GM21786 (cell line): Measurements from ENCODE around the gene SOCS7.

Experiments
- ATAC-seq: cut with Tn5 transposase; IDR thresholded peaks from one replicate; pipeline ENCODE4 v1.9.1; 2021; ENCODE audit not compliant: unreplicated experiment

The SOCS7 gene

GRCh38 chr17:38336838-38337237 is 14.8 kb upstream of the SOCS7 start:
- ATAC-seq: no peak

- no peak for ATAC-seq
These were observed 13.6 kb upstream of the SOCS7 start for GRCh38 chr17:38338053-38338452.

DNA sequence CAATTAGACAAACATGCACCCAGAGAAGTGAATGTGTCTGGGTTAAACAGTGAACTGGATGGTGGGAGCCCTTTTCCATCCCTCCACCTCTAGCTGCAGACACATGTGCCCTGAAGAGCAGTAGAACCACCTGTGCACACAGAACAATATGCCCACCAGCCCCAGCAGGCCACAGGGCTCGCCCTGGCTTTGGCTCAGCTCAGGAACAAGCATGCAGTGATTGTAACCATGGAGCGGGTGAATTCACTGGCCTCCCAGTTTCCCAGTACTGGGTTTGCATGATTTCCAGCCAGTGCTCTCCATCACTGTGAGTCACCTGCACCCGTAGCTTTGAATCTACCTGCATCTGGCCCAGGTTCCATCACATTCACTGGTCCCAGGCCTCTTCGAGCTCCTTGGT is 13.1 kb upstream of the SOCS7 start:
- no peak for ATAC-seq

- no peak for ATAC-seq
These were observed 11.8 kb upstream of the SOCS7 start for GRCh38 chr17:38339891-38340290.

- ATAC-seq: no peak
These were observed 10.5 kb upstream of the SOCS7 start for GRCh38 chr17:38341035-38341721.

- no peak for ATAC-seq
These were observed 8.6 kb upstream of the SOCS7 start for GRCh38 chr17:38342886-38343607.

DNA sequence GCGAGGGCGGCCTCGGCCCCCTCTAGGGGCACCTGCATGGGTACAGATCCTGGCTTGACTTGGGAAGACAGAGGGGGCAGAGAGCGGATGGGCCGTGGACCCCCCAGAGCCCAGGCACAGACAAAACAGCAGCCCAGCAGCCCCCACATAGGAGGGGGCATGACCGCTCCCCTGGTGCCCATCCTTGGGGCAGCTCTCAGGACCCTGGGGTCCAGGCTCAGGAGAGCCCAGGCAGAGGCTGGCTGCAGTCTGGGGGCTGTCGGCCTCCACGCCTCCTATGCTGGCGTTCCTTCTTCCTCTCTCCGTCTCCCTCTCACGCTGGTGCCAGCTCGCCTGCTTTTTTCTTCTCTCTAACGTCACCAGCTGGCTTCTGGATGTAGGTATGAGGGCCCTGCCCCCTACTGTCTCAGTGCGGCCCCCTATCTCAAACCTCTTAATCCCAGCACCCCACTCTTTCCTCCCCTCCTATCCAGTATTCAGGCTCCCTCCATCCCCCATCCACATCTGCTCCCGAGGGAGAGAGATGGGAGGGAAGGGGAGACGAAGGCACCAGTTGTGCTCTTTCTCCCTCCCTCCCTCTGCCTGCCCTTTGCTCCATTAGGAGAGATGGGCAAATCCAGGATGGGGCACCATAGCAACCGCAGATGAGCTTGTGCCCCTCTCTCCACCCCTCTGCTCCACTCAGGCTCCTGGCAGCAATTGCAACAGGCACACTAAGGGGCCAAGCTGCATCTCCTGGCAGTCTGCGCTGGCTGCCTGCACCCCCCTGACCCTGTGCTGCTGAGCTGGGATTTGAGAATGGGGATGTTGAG is 7.8 kb upstream of the SOCS7 start, which contains the start of gene GPR179:
GPR179 (minus strand) TSS at position 349 of the 812 bp plus-strand sequence; CDS start at position 182, 167 bp downstream.
- ATAC-seq: no peak

- no peak for ATAC-seq
These were observed 7.3 kb upstream of the SOCS7 start for GRCh38 chr17:38344420-38344745.

DNA sequence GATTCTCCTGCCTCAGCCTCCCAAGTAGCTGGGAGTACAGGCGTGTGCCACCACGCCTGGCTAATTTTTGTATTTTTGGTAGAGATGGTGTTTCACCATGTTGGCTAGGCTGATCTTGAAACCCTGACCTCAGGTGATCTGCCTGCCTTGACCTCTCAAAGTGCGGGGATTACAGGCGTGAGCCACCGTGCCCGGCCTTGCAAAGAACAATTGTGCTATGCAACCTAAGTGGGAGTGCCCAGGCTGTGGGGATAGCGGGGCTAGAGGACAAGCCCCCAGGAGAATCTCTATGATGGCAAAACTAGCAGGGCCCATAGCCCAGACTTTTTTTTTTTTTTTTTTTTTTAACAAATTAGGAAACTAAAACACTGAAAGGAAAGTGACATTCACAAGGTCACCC is 5.9 kb upstream of the SOCS7 start:
- no peak for ATAC-seq

DNA sequence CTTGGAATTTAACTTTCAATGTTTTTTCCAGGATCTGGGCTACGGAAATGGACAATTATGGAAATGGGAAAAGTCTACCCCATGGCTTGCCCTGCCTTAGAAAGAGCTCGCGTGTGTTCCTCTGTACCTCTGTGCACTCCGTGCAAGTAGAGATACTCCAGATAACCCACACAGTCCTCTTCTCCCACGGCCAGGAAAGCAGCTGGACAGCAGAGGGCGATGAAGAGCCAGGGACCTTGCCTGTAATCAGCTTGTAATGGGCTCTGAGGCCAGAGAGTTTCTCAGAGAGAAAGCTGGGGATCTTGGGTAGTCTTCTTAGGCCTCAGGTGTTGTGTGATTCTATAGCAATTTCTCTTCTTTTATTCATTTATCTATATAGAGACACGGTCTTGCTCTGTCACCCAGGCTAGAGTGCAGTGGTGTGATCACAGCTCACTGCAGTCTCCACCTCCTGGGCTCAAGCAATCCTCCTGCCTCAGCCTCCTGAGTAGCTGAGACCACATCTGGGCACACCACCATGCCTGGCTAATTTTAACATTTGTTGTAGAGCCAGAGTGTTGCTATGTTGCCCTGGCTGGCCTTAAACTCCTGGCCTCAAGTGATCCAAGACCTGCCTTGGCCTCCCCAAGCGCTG is 2.4 kb upstream of the SOCS7 start:
- ATAC-seq: no peak

DNA sequence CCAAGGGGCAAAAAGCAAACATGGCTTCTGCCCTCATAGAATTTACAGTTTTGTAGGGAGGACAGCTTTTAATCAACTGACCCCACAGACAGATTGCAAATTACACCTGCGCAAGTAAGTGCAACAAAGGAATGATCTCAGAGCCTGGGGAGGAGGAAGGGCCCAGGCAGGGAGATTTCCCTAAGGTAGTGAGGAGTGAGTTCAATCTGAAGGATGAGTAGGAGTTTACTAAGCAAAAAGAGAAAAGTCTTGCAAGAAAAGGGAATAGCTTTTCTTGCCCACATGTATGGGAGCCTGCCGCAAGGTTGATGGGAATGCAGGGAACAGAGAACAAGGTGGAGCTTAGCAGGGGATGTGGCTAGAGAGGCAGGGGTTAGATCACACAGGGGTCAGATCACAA is 1.6 kb upstream of the SOCS7 start:
- ATAC-seq: no peak

DNA sequence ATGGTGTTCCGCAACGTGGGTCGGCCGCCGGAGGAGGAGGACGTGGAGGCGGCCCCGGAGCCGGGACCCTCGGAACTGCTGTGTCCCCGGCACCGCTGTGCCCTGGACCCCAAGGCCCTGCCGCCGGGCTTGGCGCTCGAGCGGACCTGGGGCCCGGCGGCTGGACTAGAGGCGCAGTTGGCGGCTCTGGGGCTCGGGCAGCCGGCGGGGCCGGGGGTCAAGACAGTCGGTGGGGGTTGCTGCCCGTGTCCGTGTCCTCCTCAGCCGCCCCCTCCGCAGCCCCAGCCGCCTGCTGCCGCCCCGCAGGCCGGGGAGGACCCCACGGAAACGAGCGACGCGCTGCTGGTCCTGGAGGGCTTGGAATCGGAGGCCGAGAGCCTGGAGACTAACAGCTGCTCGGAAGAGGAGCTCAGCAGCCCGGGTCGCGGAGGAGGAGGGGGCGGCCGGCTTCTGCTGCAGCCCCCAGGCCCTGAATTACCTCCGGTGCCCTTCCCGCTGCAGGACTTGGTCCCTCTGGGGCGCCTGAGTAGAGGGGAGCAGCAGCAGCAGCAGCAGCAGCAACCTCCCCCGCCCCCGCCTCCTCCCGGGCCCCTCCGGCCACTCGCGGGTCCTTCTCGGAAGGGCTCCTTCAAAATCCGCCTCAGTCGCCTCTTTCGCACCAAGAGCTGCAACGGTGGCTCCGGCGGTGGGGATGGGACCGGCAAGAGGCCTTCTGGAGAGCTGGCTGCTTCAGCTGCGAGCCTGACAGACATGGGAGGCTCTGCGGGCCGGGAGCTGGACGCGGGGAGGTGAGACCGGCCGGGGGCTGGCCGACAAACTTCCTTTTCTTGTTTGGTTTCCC is 821 bp downstream of the SOCS7 start:
- peak; percentile 13 for ATAC-seq

DNA sequence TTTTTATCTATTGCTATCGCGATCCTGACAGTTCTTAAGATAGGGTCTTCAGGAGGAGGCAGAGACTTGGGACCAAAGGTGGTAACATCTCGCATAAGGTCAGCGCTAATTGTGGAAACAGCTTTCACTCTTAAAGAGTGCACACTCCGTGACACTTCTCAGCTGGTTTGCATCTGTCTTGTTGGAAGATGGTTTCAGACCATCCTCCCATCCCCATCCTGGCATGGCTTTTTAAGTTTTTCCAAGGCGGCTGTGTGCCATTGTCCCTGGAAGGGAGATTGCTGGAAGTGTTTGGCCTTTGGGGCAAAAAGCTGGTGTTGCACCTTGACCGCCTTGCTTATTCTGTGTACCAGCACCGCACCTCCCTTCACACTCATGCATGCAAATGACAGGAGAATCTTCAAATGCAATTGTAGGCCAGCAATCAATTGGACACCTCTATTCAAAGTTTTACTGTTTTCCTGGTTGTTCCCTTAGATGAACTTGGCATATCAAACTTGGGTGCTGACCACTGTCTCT is 1.5 kb downstream of the SOCS7 start:
- ATAC-seq: no peak

- no peak for ATAC-seq
These were observed 2.0 kb downstream of the SOCS7 start for GRCh38 chr17:38353668-38354067.

DNA sequence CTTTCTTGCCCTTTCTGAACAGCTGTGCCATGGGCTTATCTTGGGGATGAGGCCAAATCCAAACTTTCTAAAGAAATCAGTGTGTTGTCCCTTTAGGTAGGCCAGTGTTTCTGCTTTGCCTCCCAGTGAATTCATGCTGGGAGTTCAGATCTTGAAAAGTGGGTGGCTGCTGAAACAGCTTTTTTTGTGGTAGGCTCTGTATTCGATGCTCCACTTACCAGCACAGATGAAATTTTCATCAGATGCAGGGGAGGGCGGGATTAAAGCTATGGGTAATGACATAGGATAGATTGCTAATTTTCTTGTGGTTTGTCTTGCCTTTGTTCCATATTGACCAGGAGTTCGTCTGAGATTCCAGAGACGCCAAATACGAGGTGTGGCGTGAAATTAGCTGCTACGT is 2.8 kb downstream of the SOCS7 start:
- ATAC-seq: no peak

DNA sequence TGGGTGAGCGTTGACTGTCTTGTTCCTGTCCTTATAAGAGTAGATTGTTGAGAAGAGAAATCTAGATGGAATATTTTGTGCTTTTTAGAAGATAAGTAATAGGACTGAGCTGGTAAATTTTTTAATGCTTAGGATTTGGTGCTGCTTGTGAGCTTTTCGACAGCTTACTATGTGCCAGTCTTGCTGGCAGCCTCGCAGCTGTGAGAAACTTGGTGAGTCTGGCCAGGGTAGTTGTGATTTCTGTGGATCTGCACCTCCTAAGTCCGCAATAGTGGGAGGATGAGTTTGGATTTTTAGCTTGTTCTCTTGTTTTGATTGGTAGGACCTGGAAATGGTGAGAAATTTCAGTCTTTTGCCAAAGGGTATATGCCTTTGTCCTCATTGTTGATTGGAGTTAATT is 3.6 kb downstream of the SOCS7 start:
- ATAC-seq: no peak

DNA sequence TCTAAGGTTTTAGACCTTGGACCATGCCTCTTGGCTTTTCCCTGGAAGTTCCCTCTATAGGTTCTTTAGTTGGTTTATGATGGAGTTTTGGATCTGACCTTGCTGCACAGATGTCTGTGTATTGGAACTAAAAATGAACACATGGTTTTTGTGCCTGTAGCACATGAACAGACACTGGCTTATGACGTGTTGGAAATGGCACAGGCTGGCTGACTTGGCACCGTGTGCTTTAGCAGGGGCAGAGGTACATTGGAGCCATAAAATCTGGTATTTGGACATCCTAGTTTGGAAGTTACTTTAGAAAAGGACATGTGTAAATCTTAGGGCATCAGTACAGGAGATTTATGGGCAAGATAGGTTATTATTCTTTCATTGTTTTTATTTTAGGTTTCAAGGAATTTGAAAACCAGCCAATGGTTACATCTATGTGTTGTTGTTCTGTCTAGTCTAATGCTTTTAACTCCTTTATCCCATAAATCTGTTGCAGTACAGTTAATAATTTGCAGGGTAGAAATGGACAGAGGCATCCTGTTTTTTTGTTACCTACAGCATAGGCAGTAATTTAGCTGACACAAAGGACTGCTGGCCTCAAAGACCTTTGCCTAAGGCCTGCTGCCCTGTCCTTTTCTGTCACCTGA is 6.0 kb downstream of the SOCS7 start:
- ATAC-seq: no peak

DNA sequence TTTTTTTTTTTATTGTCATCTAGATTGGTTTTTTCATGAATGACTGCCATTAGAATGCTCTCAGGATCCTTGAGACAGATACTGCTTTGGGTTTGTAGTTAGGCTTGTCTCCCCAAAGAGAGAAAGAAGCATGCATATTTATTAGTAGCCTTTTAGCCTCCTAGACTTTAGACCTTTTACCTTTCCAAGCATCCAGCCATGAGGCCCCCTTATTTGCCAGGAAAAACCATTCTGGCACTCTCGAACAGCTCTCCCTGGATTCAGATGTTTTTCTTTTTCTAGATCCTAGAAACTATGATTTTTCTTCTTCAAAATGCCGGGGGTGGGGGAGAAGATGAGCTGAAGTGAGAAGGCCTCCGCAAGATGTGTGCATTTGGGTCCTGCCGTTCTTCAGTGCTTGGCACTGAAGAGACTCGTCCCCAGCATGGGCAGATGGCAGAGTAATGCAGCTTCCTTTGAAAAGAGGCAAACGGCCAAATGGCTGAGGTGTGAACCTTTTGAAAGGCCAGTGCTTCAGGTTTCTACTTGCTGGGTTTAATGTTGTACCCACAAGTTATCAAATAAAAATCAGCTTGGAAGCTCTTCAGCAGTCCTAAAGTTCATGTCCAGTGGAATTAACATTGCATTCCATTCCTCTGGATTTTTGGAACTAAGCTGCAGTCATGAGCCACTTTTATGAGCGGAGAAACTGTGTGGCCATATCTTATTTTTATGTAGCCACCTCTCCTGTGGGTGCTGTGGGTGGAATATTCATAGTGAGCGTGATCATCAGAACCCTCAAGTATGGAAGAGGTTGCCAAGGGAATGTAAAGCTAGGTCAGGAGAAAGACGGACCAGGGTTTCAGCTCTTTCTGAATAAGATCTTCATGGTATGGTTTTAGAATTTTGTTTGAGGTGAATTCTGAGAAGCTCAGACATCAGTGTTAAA is 7.2 kb downstream of the SOCS7 start:
- ATAC-seq: no peak
